ENCODE results near the gene ZNF473. TPM values are rescaled to one million over a fixed set of nuclear protein-coding genes. Genes with fewer than 3 reads are reported as not detected.

The ZNF473 gene
- 4.7 TPM for total RNA-seq

DNA sequence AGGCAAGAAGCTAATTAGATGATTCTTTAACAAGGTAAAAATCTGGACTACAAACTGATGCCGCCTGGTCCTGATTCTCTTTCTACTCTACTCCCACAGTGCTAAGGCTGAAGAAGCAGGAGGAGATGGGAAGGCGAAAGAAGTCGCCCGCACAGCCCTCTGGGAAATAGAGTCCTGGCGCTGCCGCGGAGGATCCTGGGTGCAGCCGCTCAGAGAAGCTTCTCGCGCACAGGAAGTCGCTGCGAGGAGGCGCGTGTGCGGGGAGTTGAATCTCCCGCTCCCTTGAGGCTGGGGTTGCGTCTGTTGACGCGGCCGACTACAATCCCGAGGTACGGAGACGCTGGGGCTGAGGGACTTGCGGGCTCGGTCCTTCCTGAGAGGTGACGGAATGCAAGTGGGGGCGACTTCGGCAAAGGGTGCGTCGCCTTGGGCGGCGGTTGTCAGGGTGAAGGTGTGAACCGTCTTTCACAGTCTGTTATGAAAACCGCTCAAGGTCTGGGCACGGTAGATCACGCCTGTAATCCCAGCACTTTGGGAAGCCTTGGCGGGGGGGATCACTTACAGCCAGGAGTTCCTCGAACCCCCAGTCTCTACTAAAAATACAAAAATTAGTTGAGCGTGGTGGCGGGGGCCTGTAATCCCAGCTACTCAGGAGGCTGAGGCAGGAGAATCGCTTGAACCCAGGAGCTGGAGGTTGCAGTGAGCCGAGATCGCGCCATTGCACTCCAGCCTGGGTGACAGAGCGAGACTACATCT is at the start of gene ZNF473:
ZNF473 (plus strand) TSS at position 212 of the 756 bp plus-strand sequence. CDS start 5,078 bp downstream, outside the sequence.
- Histone ChIP-seq H3K4me3 (ENCODE audit: low read length in 3 of 3) (peak within 1 kb of the TSS; percentile 96 to 99 (median 98)), H3K27ac (ENCODE audit: low read depth, low read length) (peak within 1 kb of the TSS; percentile 93), H3K9me3 (ENCODE audit: control insufficient read depth in 3 of 3, low read length in 3 of 3) (no peaks in the 10 kb centered on the region), H3K27me3 (ENCODE audit: control insufficient read depth in 3 of 3, insufficient read depth in 3 of 3, low read length in 3 of 3) (no peaks in the 10 kb centered on the region), H3K9ac (ENCODE audit: low read depth in 1 of 3, low read length in 3 of 3) (peak within 1 kb of the TSS; percentile 98 to 99 (median 98)), H3K36me3 (ENCODE audit: control insufficient read depth in 3 of 3, insufficient read depth in 3 of 3, low read length in 3 of 3) (peaks cover 5 to 8% (median 7%) of the 10 kb centered on the region in 3 donors), H3K4me1 (ENCODE audit: control insufficient read depth in 3 of 3, insufficient read depth in 3 of 3, low read length in 3 of 3) (peaks cover 23 to 26% (median 24%) of the 10 kb centered on the region in 3 donors)

DNA sequence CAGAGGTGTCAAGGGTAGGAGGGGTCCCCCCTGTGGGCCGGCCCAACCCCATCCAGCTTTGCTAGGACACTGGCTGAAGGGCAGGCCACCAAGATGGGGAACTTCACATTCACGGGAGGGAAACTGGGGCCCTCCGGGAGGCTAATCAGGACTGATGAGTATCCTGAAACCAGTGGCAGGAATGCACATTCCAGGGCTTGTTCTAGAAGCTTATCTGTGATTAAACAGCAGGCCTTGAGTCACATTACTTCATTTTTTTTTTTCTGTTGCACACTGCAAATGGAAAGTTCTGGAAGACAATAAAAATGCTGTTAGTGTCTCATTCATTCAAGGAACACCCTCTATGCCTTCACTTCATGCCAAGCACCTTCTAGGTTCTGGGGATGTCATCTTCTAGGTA is 49.3 kb upstream of the ZNF473 start:
- Histone ChIP-seq H3K4me1 (ENCODE audit: control insufficient read depth in 3 of 3, insufficient read depth in 3 of 3, low read length in 3 of 3) (no peaks in the 10 kb centered on the region), H3K27ac (ENCODE audit: low read depth, low read length) (no peak overlapping the region), H3K4me3 (ENCODE audit: low read length in 3 of 3) (no peak overlapping the region), H3K9ac (ENCODE audit: low read depth in 1 of 3, low read length in 3 of 3) (no peak overlapping the region), H3K9me3 (ENCODE audit: control insufficient read depth in 3 of 3, low read length in 3 of 3) (no peaks in the 10 kb centered on the region), H3K36me3 (ENCODE audit: control insufficient read depth in 3 of 3, insufficient read depth in 3 of 3, low read length in 3 of 3) (peaks cover 22 to 46% (median 31%) of the 10 kb centered on the region in 3 donors), H3K27me3 (ENCODE audit: control insufficient read depth in 3 of 3, insufficient read depth in 3 of 3, low read length in 3 of 3) (no peaks in the 10 kb centered on the region)

DNA sequence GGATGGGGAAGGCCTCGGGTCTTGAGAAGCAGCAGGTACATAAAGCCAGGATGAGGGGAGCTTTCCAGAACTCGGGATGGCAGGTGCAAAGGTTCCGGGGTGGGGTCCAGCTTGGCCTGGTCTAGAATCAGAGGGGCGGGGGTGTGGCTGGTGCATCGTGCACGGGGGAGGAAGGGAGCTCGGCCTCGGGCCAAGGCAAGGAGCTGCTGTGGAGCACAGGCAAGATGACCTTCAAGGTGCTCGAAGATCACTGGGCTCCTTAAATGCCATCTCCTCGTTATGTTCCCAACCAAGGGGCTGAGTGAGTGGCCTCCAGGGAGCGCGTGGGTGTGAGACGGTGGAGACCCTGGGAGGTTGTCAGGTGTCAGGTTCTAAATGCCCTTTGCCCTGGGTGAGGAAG is 48.7 kb upstream of the ZNF473 start:
- Histone ChIP-seq H3K9me3 (ENCODE audit: control insufficient read depth in 3 of 3, low read length in 3 of 3) (no peaks in the 10 kb centered on the region), H3K4me3 (ENCODE audit: low read length in 3 of 3) (no peak overlapping the region), H3K27ac (ENCODE audit: low read depth, low read length) (no peak overlapping the region), H3K36me3 (ENCODE audit: control insufficient read depth in 3 of 3, insufficient read depth in 3 of 3, low read length in 3 of 3) (peaks cover 25 to 52% (median 36%) of the 10 kb centered on the region in 3 donors), H3K4me1 (ENCODE audit: control insufficient read depth in 3 of 3, insufficient read depth in 3 of 3, low read length in 3 of 3) (no peaks in the 10 kb centered on the region), H3K9ac (ENCODE audit: low read depth in 1 of 3, low read length in 3 of 3) (no peak overlapping the region), H3K27me3 (ENCODE audit: control insufficient read depth in 3 of 3, insufficient read depth in 3 of 3, low read length in 3 of 3) (no peaks in the 10 kb centered on the region)

GRCh38 chr19:49977881-49978280 is 47.9 kb upstream of the ZNF473 start:
- Histone ChIP-seq H3K36me3 (ENCODE audit: control insufficient read depth in 3 of 3, insufficient read depth in 3 of 3, low read length in 3 of 3) (peaks cover 28 to 58% (median 36%) of the 10 kb centered on the region in 3 donors), H3K9ac (ENCODE audit: low read depth in 1 of 3, low read length in 3 of 3) (no peak overlapping the region), H3K4me3 (ENCODE audit: low read length in 3 of 3) (no peak overlapping the region), H3K4me1 (ENCODE audit: control insufficient read depth in 3 of 3, insufficient read depth in 3 of 3, low read length in 3 of 3) (no peaks in the 10 kb centered on the region), H3K27me3 (ENCODE audit: control insufficient read depth in 3 of 3, insufficient read depth in 3 of 3, low read length in 3 of 3) (no peaks in the 10 kb centered on the region), H3K9me3 (ENCODE audit: control insufficient read depth in 3 of 3, low read length in 3 of 3) (no peaks in the 10 kb centered on the region), H3K27ac (ENCODE audit: low read depth, low read length) (no peak overlapping the region)

DNA sequence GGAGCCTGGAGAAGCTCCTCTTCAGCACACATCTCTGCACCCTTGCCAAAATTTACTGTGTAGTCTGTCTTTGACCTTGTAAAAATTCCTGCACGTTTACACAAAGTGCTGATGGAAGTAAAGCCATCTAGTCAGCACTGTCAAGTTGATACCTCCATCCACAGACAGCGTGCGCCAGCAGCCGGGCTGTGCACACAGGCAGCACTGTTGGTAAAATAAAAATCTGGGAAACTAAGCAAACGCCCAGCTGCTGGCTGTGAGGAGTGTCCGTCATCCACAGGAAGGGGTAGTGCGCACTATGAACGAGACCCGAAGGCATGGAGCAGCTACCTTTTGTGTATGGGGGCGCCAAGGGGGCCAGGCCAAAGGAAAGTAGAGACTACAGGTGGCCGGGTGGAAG is 47.5 kb upstream of the ZNF473 start:
- H3K4me3 ChIP-seq (ENCODE audit: low read length in 3 of 3), result no peak overlapping the region
- H3K36me3 ChIP-seq (ENCODE audit: control insufficient read depth in 3 of 3, insufficient read depth in 3 of 3, low read length in 3 of 3), result peaks cover 28 to 58% (median 36%) of the 10 kb centered on the region in 3 donors
- no peaks in the 10 kb centered on the region for H3K27me3 ChIP-seq (ENCODE audit: control insufficient read depth in 3 of 3, insufficient read depth in 3 of 3, low read length in 3 of 3)
- H3K9me3 ChIP-seq (ENCODE audit: control insufficient read depth in 3 of 3, low read length in 3 of 3), result no peaks in the 10 kb centered on the region
- no peak overlapping the region for H3K9ac ChIP-seq (ENCODE audit: low read depth in 1 of 3, low read length in 3 of 3)
- H3K4me1 ChIP-seq (ENCODE audit: control insufficient read depth in 3 of 3, insufficient read depth in 3 of 3, low read length in 3 of 3), result no peaks in the 10 kb centered on the region
- no peak overlapping the region for H3K27ac ChIP-seq (ENCODE audit: low read depth, low read length)

DNA sequence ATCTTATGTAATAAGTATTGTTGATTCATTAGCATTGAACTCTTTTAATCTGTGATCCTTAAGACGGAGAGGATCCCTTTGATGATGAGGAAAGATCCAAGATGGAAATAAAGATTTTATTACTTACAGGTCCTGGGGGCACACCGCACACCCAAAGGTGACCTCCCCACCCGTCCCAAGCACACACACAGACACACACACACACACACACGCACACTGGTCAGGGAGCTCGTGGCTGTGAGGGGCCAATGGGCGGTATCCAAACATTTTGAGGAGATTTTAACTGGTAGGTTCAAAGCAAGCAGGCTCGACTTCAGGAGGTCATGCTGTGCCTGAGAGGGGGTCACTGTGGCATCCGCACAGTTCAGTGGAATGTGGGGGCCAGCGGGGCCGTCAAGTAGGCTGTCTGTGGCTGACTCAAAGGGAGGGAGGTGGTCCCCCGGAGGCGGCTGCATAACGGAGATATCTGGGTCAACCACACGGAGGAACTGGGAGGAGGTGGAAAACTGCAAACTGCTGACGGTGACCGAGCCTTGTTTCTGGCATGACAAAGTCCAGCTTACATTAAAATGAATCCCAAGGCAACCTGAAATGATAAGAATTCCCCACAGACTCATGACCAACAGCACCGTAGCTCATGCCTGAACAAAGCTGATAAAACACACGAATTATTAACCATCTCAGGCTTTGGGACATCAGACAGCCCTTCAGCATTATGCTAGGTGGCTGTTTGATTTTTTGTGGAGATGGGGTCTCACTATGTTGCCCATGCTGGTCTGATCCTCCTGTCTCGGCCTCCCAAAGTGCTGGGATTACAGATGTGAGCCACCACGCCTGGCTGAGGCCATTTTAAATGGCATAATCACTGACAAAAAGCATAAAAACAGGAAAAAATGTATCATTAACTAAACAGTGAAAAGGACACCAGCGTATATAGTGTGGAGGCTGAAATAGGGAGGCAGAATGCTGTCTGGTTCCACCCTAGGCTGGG is 43.9 kb upstream of the ZNF473 start:
- no peak overlapping the region for H3K27ac ChIP-seq (ENCODE audit: low read depth, low read length)
- no peaks in the 10 kb centered on the region for H3K9me3 ChIP-seq (ENCODE audit: control insufficient read depth in 3 of 3, low read length in 3 of 3)
- H3K4me1 ChIP-seq (ENCODE audit: control insufficient read depth in 3 of 3, insufficient read depth in 3 of 3, low read length in 3 of 3), result no peaks in the 10 kb centered on the region
- peaks cover 50 to 75% (median 52%) of the 10 kb centered on the region in 3 donors for H3K36me3 ChIP-seq (ENCODE audit: control insufficient read depth in 3 of 3, insufficient read depth in 3 of 3, low read length in 3 of 3)
- H3K4me3 ChIP-seq (ENCODE audit: low read length in 3 of 3), result no peak overlapping the region
- H3K9ac ChIP-seq (ENCODE audit: low read depth in 1 of 3, low read length in 3 of 3), result no peak overlapping the region
- H3K27me3 ChIP-seq (ENCODE audit: control insufficient read depth in 3 of 3, insufficient read depth in 3 of 3, low read length in 3 of 3), result no peaks in the 10 kb centered on the region

- no peak overlapping the region for H3K9ac ChIP-seq (ENCODE audit: low read depth in 1 of 3, low read length in 3 of 3)
- H3K9me3 ChIP-seq (ENCODE audit: control insufficient read depth in 3 of 3, low read length in 3 of 3), result no peaks in the 10 kb centered on the region
- no peaks in the 10 kb centered on the region for H3K4me1 ChIP-seq (ENCODE audit: control insufficient read depth in 3 of 3, insufficient read depth in 3 of 3, low read length in 3 of 3)
- H3K27ac ChIP-seq (ENCODE audit: low read depth, low read length), result no peak overlapping the region
- H3K27me3 ChIP-seq (ENCODE audit: control insufficient read depth in 3 of 3, insufficient read depth in 3 of 3, low read length in 3 of 3), result no peaks in the 10 kb centered on the region
- peaks cover 48 to 73% (median 52%) of the 10 kb centered on the region in 3 donors for H3K36me3 ChIP-seq (ENCODE audit: control insufficient read depth in 3 of 3, insufficient read depth in 3 of 3, low read length in 3 of 3)
- H3K4me3 ChIP-seq (ENCODE audit: low read length in 3 of 3), result no peak overlapping the region
Observed at GRCh38 chr19:49983645-49984229, 42.1 kb upstream of the ZNF473 start.

DNA sequence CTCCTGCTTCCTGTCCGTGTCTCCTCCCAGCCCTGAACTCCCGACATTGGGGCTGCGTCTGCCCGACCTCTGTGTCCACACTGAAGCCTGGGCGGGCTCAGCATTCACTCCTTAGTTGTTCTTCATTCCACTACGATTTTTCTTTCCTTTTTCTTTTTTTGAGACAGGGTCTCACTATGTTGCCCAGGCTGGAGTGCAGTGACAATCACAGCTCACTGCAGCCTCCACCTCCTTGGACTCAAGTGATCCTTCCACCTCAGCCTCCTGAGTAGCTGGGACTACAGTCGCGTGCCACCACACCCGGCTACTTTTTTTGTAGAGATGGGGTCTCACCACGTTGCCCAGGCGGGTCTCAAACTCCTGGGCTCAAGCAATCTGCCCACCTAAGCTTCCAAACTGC is 41.3 kb upstream of the ZNF473 start:
- no peak overlapping the region for H3K9ac ChIP-seq (ENCODE audit: low read depth in 1 of 3, low read length in 3 of 3)
- no peaks in the 10 kb centered on the region for H3K27me3 ChIP-seq (ENCODE audit: control insufficient read depth in 3 of 3, insufficient read depth in 3 of 3, low read length in 3 of 3)
- no peaks in the 10 kb centered on the region for H3K4me1 ChIP-seq (ENCODE audit: control insufficient read depth in 3 of 3, insufficient read depth in 3 of 3, low read length in 3 of 3)
- H3K36me3 ChIP-seq (ENCODE audit: control insufficient read depth in 3 of 3, insufficient read depth in 3 of 3, low read length in 3 of 3), result peaks cover 52 to 73% (median 57%) of the 10 kb centered on the region in 3 donors
- no peak overlapping the region for H3K27ac ChIP-seq (ENCODE audit: low read depth, low read length)
- no peak overlapping the region for H3K4me3 ChIP-seq (ENCODE audit: low read length in 3 of 3)
- no peaks in the 10 kb centered on the region for H3K9me3 ChIP-seq (ENCODE audit: control insufficient read depth in 3 of 3, low read length in 3 of 3)

- Histone ChIP-seq H3K36me3 (ENCODE audit: control insufficient read depth in 3 of 3, insufficient read depth in 3 of 3, low read length in 3 of 3) (peaks cover 55 to 80% (median 59%) of the 10 kb centered on the region in 3 donors), H3K27ac (ENCODE audit: low read depth, low read length) (no peak overlapping the region), H3K4me3 (ENCODE audit: low read length in 3 of 3) (no peak overlapping the region), H3K27me3 (ENCODE audit: control insufficient read depth in 3 of 3, insufficient read depth in 3 of 3, low read length in 3 of 3) (no peaks in the 10 kb centered on the region), H3K9ac (ENCODE audit: low read depth in 1 of 3, low read length in 3 of 3) (no peak overlapping the region), H3K9me3 (ENCODE audit: control insufficient read depth in 3 of 3, low read length in 3 of 3) (no peaks in the 10 kb centered on the region), H3K4me1 (ENCODE audit: control insufficient read depth in 3 of 3, insufficient read depth in 3 of 3, low read length in 3 of 3) (no peaks in the 10 kb centered on the region)
Observed at GRCh38 chr19:49985871-49986270, 39.9 kb upstream of the ZNF473 start.

All from skeletal muscle tissue (tissue), 4 donors.